Amniotic stem cell (primary cell): ENCODE measurements around the gene SOX9.

Experiments
- DNase-seq: peaks from one replicate; lab custom pipeline; 2025; lab: John Stamatoyannopoulos, UW

Gene SOX9

GRCh38 chr17:72162569-72162968 is 41.7 kb downstream of the SOX9 start:
- DNase-seq: no peak

DNA sequence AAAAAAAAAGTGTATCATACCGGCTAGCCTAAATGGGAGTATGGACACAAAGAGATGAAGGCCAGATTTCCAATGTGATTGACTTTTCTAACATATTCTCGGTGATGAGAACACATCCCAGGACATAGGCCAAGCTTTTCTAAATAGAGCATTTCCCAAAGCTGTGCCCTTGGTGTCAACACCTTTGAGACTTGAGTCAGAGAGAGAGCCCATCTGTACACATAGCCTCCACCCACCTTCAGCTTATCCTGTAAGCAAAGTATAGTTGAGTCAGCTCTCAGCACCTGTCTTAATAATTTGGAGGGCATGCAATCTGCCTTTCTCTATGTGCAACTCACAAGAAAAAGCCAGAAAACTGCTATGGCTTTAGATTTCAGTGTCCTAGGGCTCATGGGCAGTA is 42.7 kb downstream of the SOX9 start:
- no peak for DNase-seq

GRCh38 chr17:72164158-72164739 is 43.4 kb downstream of the SOX9 start:
- no peak for DNase-seq

- no peak for DNase-seq
These were observed 44.5 kb downstream of the SOX9 start for GRCh38 chr17:72165192-72165866.

DNA sequence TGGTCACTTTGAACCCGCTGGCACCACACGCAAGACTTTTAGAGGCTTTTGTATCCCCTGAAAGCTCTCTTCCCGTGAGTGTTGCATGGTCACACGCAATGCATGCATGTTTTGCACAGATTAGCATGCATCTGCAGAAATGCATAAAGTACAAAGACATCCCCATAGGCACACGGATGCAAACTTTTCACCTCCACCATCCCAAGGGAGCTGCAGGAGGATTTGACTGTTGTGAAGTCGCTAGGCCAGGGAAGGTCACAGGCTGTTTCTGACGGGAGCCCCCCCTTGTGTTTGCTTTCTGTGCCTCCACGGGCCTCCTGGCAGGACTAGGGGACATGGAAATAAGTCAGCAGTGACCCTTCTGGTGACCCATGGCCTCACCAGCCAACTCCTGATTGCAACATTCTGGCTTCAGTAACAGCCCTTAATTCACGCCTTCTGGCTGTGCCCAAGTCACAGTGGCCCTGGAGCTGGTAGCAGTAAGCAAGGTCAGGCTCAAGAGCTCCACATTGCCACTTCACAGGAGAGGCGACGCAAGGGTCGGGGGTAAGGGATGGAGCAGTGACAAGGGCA is 45.1 kb downstream of the SOX9 start:
- no peak for DNase-seq

DNA sequence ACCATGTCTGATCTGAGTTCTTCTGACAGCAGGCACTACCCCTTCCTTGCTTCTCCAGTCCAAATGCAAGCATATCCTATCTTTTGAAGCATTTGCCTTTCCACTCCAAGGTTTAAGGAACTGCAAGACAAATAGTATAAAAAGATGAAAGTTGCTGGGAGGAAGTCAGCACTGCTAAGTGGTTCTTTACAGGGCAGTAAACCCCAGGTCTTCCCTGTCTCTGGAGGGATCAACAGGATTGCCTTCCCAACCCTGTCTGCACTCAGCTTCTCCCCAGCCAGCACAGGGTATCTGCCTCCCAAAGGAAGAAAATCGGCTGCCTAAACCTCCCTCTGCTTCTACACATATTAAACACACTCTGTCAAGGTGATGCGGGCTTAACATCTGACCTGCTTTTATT is 46.8 kb downstream of the SOX9 start:
- no peak for DNase-seq

- DNase-seq: no peak
These were observed 49.0 kb downstream of the SOX9 start for GRCh38 chr17:72169823-72170222.

DNA sequence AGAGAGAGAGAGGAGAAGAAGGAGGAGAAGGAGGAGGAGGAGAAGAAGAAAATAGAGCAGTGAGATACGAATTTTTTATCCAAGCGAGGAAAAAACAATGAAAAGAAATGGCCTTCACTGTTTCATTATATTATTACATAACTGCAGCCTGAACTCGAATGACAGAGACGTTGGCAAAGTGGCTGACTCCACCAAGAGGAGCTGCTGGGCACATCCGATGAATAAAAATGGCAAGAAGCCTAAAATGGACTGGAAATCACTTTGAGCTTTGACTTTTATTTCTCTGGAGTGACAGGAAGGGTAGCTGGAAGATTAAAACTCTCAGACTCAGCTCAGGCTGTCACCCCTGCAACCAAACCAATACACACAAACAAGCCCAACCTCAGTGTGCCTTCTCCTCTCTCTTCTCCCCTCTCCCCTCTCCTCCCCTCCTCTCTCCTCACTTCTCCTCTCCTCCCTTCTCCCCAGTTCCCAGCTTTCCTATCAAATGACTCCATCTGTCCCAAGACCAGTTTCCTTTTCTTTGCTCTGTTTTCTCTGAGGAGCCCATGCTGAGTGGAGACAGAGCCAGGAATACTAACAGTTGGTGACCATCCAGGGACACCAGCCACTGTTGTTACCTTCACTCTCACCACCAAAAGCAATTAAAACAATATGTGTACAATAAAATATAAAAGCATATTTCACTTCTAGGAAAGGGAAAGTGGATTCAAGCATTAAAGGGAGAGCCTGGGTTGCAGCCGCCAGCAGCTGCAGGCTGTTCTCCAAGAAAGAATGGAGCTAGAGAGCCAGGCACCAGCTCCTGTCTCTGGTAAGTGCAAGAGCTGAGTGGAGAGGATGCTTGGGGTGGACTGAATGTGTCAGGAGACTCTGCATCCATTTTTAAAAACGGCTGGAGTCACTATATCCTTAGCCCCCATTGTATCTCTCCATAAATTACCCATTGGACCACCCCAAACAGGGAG is 51.2 kb downstream of the SOX9 start:
- no peak for DNase-seq

DNA sequence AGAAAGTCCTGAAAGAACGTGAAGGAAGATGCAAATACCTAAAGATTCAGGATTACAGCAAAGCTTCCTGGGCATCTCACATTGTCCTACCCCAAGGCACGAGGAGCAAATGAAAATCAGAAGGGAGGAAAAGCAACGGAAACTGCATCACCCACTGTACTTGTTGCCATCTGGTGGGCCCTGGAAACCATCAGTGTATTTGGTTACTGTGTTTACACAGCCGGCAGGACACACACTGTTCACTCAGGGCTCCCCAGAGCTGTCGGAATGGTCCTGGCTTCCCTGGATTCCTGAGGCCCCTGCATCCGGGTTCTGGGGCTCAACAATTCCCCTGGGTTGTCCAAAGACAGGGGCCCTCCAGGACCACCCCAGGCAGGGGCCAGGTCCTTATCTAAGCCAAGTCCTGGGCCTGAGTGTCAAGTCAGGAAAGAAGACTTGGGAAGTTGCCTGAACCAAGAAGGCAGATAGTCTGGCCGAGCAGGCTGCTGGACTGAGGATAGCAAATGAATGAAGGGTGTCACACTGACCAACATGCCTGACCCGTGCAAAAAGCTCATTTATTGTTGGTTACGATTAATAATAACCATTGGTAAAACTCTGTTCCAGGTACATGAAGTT is 52.8 kb downstream of the SOX9 start:
- DNase-seq: no peak

- no peak for DNase-seq
These were observed 54.4 kb downstream of the SOX9 start for GRCh38 chr17:72175263-72175662.
